Measurements from ENCODE around the gene AMN. TPM values are rescaled to one million over a fixed set of nuclear protein-coding genes. Genes with fewer than 3 reads are reported as not detected.
"Not testable (repeated sequence)": the region's sequence is repeated elsewhere in the genome, so short reads cannot be mapped to it uniquely, and the experiment has no call there.

The AMN gene
- total RNA-seq, 1 donor from 2014 or later: 0.23 TPM

- H3K4me1 Mint-ChIP-seq: peaks cover 6% of the 10 kb centered on the region
- peaks cover 43% of the 10 kb centered on the region for H3K27me3 Mint-ChIP-seq (ENCODE audit: low read depth)
- no peak overlapping the region for H3K4me3 Mint-ChIP-seq
- TF ChIP-seq CTCF (conservative IDR thresholded peaks at IDR 0.05): no peak
- no peaks in the 10 kb centered on the region for H3K9me3 Mint-ChIP-seq
- H3K27ac Mint-ChIP-seq (ENCODE audit: unreplicated experiment): no peak overlapping the region
- no peak for DNase-seq (ENCODE audit: low read depth, low spot score)
- no peaks in the 10 kb centered on the region for H3K36me3 Mint-ChIP-seq (ENCODE audit: low read depth)
These were observed 3.2 kb downstream of the AMN start for GRCh38 chr14:102925646-102926045.

- no peak for TF ChIP-seq CTCF (conservative IDR thresholded peaks at IDR 0.05)
- DNase-seq (ENCODE audit: low read depth, low spot score): no peak
- peaks cover 6% of the 10 kb centered on the region for H3K4me1 Mint-ChIP-seq
- H3K27ac Mint-ChIP-seq (ENCODE audit: unreplicated experiment): no peak overlapping the region
- H3K36me3 Mint-ChIP-seq (ENCODE audit: low read depth): no peaks in the 10 kb centered on the region
- H3K9me3 Mint-ChIP-seq: no peaks in the 10 kb centered on the region
- H3K4me3 Mint-ChIP-seq: no peak overlapping the region
- H3K27me3 Mint-ChIP-seq (ENCODE audit: low read depth): peaks cover 48% of the 10 kb centered on the region
These were observed 3.6 kb downstream of the AMN start for GRCh38 chr14:102926104-102926503.

- not testable (repeated sequence) for H3K4me1 Mint-ChIP-seq; DNase-seq (ENCODE audit: low read depth, low spot score); H3K27ac Mint-ChIP-seq (ENCODE audit: unreplicated experiment); H3K36me3 Mint-ChIP-seq (ENCODE audit: low read depth); H3K9me3 Mint-ChIP-seq; H3K4me3 Mint-ChIP-seq
- peaks cover 55% of the 10 kb centered on the region for H3K27me3 Mint-ChIP-seq (ENCODE audit: low read depth)
These were observed 4.4 kb downstream of the AMN start for GRCh38 chr14:102926840-102927239.

GRCh38 chr14:102927346-102927877, 4.9 kb downstream of the AMN start:
- no peak overlapping the region for H3K4me3 Mint-ChIP-seq
- no peaks in the 10 kb centered on the region for H3K36me3 Mint-ChIP-seq (ENCODE audit: low read depth)
- DNase-seq (ENCODE audit: low read depth, low spot score): no peak
- TF ChIP-seq CTCF (conservative IDR thresholded peaks at IDR 0.05): no peak
- H3K27me3 Mint-ChIP-seq (ENCODE audit: low read depth): peaks cover 60% of the 10 kb centered on the region
- peaks cover 6% of the 10 kb centered on the region for H3K4me1 Mint-ChIP-seq
- no peak overlapping the region for H3K27ac Mint-ChIP-seq (ENCODE audit: unreplicated experiment)
- no peaks in the 10 kb centered on the region for H3K9me3 Mint-ChIP-seq

GRCh38 chr14:102927878-102928411, 5.5 kb downstream of the AMN start:
- TF ChIP-seq CTCF (conservative IDR thresholded peaks at IDR 0.05): no peak
- Mint-ChIP-seq H3K4me3 (peak overlapping the region; percentile 41), H3K27me3 (ENCODE audit: low read depth) (peaks cover 62% of the 10 kb centered on the region), H3K36me3 (ENCODE audit: low read depth) (no peaks in the 10 kb centered on the region), H3K4me1 (peaks cover 6% of the 10 kb centered on the region), H3K9me3 (no peaks in the 10 kb centered on the region), H3K27ac (ENCODE audit: unreplicated experiment) (no peak overlapping the region)
- DNase-seq (ENCODE audit: low read depth, low spot score): no peak

GRCh38 chr14:102928412-102929240, 6.2 kb downstream of the AMN start:
- H3K9me3 Mint-ChIP-seq: no peaks in the 10 kb centered on the region
- no peak for TF ChIP-seq CTCF (conservative IDR thresholded peaks at IDR 0.05)
- peaks cover 2% of the 10 kb centered on the region for H3K36me3 Mint-ChIP-seq (ENCODE audit: low read depth)
- H3K27me3 Mint-ChIP-seq (ENCODE audit: low read depth): peaks cover 62% of the 10 kb centered on the region
- DNase-seq (ENCODE audit: low read depth, low spot score): peak; percentile 54
- peaks cover 6% of the 10 kb centered on the region for H3K4me1 Mint-ChIP-seq
- peak overlapping the region; percentile 56 for H3K4me3 Mint-ChIP-seq
- no peak overlapping the region for H3K27ac Mint-ChIP-seq (ENCODE audit: unreplicated experiment)
